SKM-1 treated with dmso at 0.1 percent for 144 hours (cell line): ENCODE data around the gene DUSP2.
A peak's percentile ranks its signal among the peaks of the same experiment; 100 is the strongest.

ENCODE experiments used
- DNase-seq: peaks from one replicate; lab custom pipeline; 2025; ENCODE audit not compliant: unreplicated experiment; lab: John Stamatoyannopoulos, UW

Gene DUSP2

GRCh38 chr2:96145036-96145847, at the start of gene DUSP2:
TSS of gene DUSP2 (minus strand) at chr2:96145440. CDS start at chr2:96145354, 86 bp downstream.
- peak; percentile 80 for DNase-seq

GRCh38 chr2:96191937-96192670, 46.9 kb upstream of the DUSP2 start:
- DNase-seq = no peak

GRCh38 chr2:96188821-96189526, 43.7 kb upstream of the DUSP2 start:
- no peak for DNase-seq

- no peak for DNase-seq
Observed at GRCh38 chr2:96186562-96186961, 41.3 kb upstream of the DUSP2 start.

GRCh38 chr2:96185516-96185915, 40.3 kb upstream of the DUSP2 start:
- DNase-seq = no peak

- DNase-seq = no peak
Observed at GRCh38 chr2:96184989-96185388, 39.7 kb upstream of the DUSP2 start.

- DNase-seq = no peak
Observed at GRCh38 chr2:96184188-96184587, 38.9 kb upstream of the DUSP2 start.

- no peak for DNase-seq
Observed at GRCh38 chr2:96181529-96181928, 36.3 kb upstream of the DUSP2 start.

GRCh38 chr2:96180521-96180920, 35.3 kb upstream of the DUSP2 start:
- DNase-seq = no peak

GRCh38 chr2:96180002-96180401, 34.8 kb upstream of the DUSP2 start:
- no peak for DNase-seq

- DNase-seq = no peak
Observed at GRCh38 chr2:96176661-96177060, 31.4 kb upstream of the DUSP2 start.

GRCh38 chr2:96175951-96176350, 30.7 kb upstream of the DUSP2 start:
- no peak for DNase-seq

- peak; percentile 21 for DNase-seq
Observed at GRCh38 chr2:96174251-96175144, 29.3 kb upstream of the DUSP2 start.

- DNase-seq = no peak
Observed at GRCh38 chr2:96171831-96172230, 26.6 kb upstream of the DUSP2 start.

- DNase-seq = no peak
Observed at GRCh38 chr2:96170626-96171025, 25.4 kb upstream of the DUSP2 start.

GRCh38 chr2:96169868-96170507, 24.7 kb upstream of the DUSP2 start:
- no peak for DNase-seq

GRCh38 chr2:96167407-96168013, 22.3 kb upstream of the DUSP2 start:
- no peak for DNase-seq

- DNase-seq = no peak
Observed at GRCh38 chr2:96164459-96165184, 19.4 kb upstream of the DUSP2 start.

- no peak for DNase-seq
Observed at GRCh38 chr2:96163768-96164429, 18.7 kb upstream of the DUSP2 start.
